Measurements from ENCODE around the gene KRTAP5-2.
"Not testable (repeated sequence)": the region's sequence is repeated elsewhere in the genome, so short reads cannot be mapped to it uniquely, and the experiment has no call there.

Gene KRTAP5-2

GRCh38 chr11:1589996-1590395 is 8.1 kb downstream of the KRTAP5-2 start:
- no peak for DNase-seq (ENCODE audit: low spot score)

- DNase-seq (ENCODE audit: low spot score) = not testable (repeated sequence)
These were observed 8.7 kb downstream of the KRTAP5-2 start for GRCh38 chr11:1589191-1589963.

- DNase-seq (ENCODE audit: low spot score) = no peak
These were observed 11.4 kb downstream of the KRTAP5-2 start for GRCh38 chr11:1586699-1587098.

- DNase-seq (ENCODE audit: low spot score) = not testable (repeated sequence)
These were observed 13.3 kb downstream of the KRTAP5-2 start, which contains the start of gene KRTAP5-1 for GRCh38 chr11:1584661-1585370. TSS of gene KRTAP5-1 (minus strand) at chr11:1585283. CDS start at chr11:1585249, 34 bp downstream.

- not testable (repeated sequence) for DNase-seq (ENCODE audit: low spot score)
These were observed 15.2 kb downstream of the KRTAP5-2 start for GRCh38 chr11:1582909-1583308.

GRCh38 chr11:1581976-1582375 is 16.1 kb downstream of the KRTAP5-2 start:
- DNase-seq (ENCODE audit: low spot score) = no peak

- DNase-seq (ENCODE audit: low spot score) = no peak
These were observed 21.3 kb downstream of the KRTAP5-2 start for GRCh38 chr11:1576825-1577224.

- not testable (repeated sequence) for DNase-seq (ENCODE audit: low spot score)
These were observed 22.3 kb downstream of the KRTAP5-2 start for GRCh38 chr11:1575756-1576155.

- DNase-seq (ENCODE audit: low spot score) = no peak
These were observed 23.2 kb downstream of the KRTAP5-2 start for GRCh38 chr11:1574933-1575242.

- DNase-seq (ENCODE audit: low spot score) = peak; percentile 43
These were observed 23.7 kb downstream of the KRTAP5-2 start for GRCh38 chr11:1574238-1574932.

GRCh38 chr11:1573903-1574237 is 24.2 kb downstream of the KRTAP5-2 start:
- no peak for DNase-seq (ENCODE audit: low spot score)

GRCh38 chr11:1573077-1573902 is 24.8 kb downstream of the KRTAP5-2 start:
- DNase-seq (ENCODE audit: low spot score) = no peak

- DNase-seq (ENCODE audit: low spot score) = peak; percentile 77
These were observed 25.7 kb downstream of the KRTAP5-2 start, which contains the start of gene DUSP8 for GRCh38 chr11:1572197-1573076. TSS of gene DUSP8 (minus strand) at chr11:1572271. CDS start at chr11:1565826, 6,445 bp downstream.

- no peak for DNase-seq (ENCODE audit: low spot score)
These were observed 26.3 kb downstream of the KRTAP5-2 start for GRCh38 chr11:1571760-1572196.

GRCh38 chr11:1570896-1571759 is 27.0 kb downstream of the KRTAP5-2 start:
- no peak for DNase-seq (ENCODE audit: low spot score)

GRCh38 chr11:1570531-1570895 is 27.6 kb downstream of the KRTAP5-2 start:
- no peak for DNase-seq (ENCODE audit: low spot score)

GRCh38 chr11:1570001-1570453 is 28.1 kb downstream of the KRTAP5-2 start:
- no peak for DNase-seq (ENCODE audit: low spot score)

- DNase-seq (ENCODE audit: low spot score) = no peak
These were observed 28.8 kb downstream of the KRTAP5-2 start for GRCh38 chr11:1569251-1569780.

GRCh38 chr11:1568441-1568911 is 29.6 kb downstream of the KRTAP5-2 start:
- DNase-seq (ENCODE audit: low spot score) = no peak
